Measurements from ENCODE around the gene MAGEA4.

DNA sequence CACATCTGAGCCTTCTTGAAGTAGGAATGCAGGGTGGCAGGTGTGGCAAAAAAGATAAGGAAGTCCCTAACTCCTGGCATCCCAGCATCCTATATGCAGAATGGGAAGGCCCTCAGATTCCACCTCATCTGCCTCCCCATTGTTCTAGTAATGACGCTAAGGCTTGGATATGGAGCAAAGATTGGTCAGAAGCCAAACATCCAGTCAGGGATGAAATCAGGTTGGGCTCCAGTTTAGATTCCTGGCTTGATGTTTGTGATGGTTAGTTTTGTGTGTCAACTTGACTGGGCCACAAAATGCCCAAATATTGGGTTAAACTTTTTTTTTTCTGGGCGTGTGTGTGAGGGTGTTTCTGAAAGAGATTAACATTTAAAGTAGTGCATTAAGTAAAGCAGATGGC is 39.6 kb upstream of the MAGEA4 start:
- TF ChIP-seq POLR2A (IDR thresholded peaks at IDR 0.05; ENCODE audit: low read depth, low read length) (no peak), RFX5 (IDR thresholded peaks at IDR 0.05; ENCODE audit: low read depth, low read length) (no peak), RAD21 (IDR thresholded peaks at IDR 0.05; ENCODE audit: low read length) (no peak)
- TF ChIP-seq, protein P1, sequence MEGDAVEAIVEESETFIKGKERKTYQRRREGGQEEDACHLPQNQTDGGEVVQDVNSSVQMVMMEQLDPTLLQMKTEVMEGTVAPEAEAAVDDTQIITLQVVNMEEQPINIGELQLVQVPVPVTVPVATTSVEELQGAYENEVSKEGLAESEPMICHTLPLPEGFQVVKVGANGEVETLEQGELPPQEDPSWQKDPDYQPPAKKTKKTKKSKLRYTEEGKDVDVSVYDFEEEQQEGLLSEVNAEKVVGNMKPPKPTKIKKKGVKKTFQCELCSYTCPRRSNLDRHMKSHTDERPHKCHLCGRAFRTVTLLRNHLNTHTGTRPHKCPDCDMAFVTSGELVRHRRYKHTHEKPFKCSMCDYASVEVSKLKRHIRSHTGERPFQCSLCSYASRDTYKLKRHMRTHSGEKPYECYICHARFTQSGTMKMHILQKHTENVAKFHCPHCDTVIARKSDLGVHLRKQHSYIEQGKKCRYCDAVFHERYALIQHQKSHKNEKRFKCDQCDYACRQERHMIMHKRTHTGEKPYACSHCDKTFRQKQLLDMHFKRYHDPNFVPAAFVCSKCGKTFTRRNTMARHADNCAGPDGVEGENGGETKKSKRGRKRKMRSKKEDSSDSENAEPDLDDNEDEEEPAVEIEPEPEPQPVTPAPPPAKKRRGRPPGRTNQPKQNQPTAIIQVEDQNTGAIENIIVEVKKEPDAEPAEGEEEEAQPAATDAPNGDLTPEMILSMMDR (conservative IDR thresholded peaks at IDR 0.05; ENCODE audit: low read depth, low read length) = no peak
- TF ChIP-seq, protein P2, sequence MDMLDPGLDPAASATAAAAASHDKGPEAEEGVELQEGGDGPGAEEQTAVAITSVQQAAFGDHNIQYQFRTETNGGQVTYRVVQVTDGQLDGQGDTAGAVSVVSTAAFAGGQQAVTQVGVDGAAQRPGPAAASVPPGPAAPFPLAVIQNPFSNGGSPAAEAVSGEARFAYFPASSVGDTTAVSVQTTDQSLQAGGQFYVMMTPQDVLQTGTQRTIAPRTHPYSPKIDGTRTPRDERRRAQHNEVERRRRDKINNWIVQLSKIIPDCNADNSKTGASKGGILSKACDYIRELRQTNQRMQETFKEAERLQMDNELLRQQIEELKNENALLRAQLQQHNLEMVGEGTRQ (IDR thresholded peaks at IDR 0.05; ENCODE audit: low read depth, low read length) = no peak

Data from IMR-90 (cell line).